ENCODE data around the gene CD244.

GRCh38 chr1:160885042-160885441 is 22.4 kb upstream of the CD244 start, which contains the start of gene ITLN1:
- TF ChIP-seq CTCF (IDR thresholded peaks at IDR 0.05) (no peak), POLR2AphosphoS5 (IDR thresholded peaks at IDR 0.05) (no peak), POLR2A (IDR thresholded peaks at IDR 0.05) (no peak)
